Liver (tissue), 9 donors: ENCODE data around the gene ABCA13. TPM values are rescaled to one million over a fixed set of nuclear protein-coding genes. Genes with fewer than 3 reads are reported as not detected.

Source experiments
- DNase-seq: peaks from one replicate; pipeline ENCODE4 v3.0.0-alpha.2; 2017; ENCODE audit warnings: low spot score
- H3K27ac ChIP-seq, 2 donors: one replicate each; pipeline ENCODE4 v1.7.0; 2013; ENCODE audit warnings: inconsistent platforms in 2 of 2, low read length in 2 of 2, control low read depth in 1 of 2, low read depth in 1 of 2, mild to moderate bottlenecking in 1 of 2
- H3K27me3 ChIP-seq, 4 donors: one replicate each; pipeline versions ENCODE4 v1.6.1 to v1.7.0; 2013; ENCODE audit warnings: low read length in 3 of 4, inconsistent platforms in 1 of 4, mild to moderate bottlenecking in 1 of 4, moderate library complexity in 1 of 4; ENCODE audit not compliant: control insufficient read depth in 4 of 4, insufficient read depth in 4 of 4
- H3K36me3 ChIP-seq, 4 donors: one replicate each; pipeline versions ENCODE4 v1.6.1 to v1.7.0; 2013; ENCODE audit warnings: low read length in 3 of 4, mild to moderate bottlenecking in 3 of 4, low read depth in 1 of 4, moderate library complexity in 1 of 4; ENCODE audit not compliant: control insufficient read depth in 4 of 4, insufficient read depth in 3 of 4
- H3K4me1 ChIP-seq, 4 donors: one replicate each; pipeline versions ENCODE4 v1.6.1 to v1.7.0; 2013; ENCODE audit warnings: low read length in 3 of 4, mild to moderate bottlenecking in 3 of 4, moderate library complexity in 1 of 4; ENCODE audit not compliant: control insufficient read depth in 4 of 4, insufficient read depth in 4 of 4
- H3K4me3 ChIP-seq, 3 donors: one replicate each; pipeline versions ENCODE4 v1.6.1 to v1.7.0; 2013; ENCODE audit warnings: low read length in 3 of 3, control low read depth in 1 of 3, low read depth in 1 of 3, mild to moderate bottlenecking in 1 of 3
- H3K9ac ChIP-seq, 2 donors: one replicate each; pipeline ENCODE4 v1.7.0; 2013; ENCODE audit warnings: low read length in 2 of 2, mild to moderate bottlenecking in 2 of 2, moderate library complexity in 2 of 2, control low read depth in 1 of 2, low read depth in 1 of 2
- H3K9me3 ChIP-seq, 4 donors: one replicate each; pipeline versions ENCODE4 v1.6.1 to v1.7.0; 2013; ENCODE audit warnings: low read length in 3 of 4; ENCODE audit not compliant: control insufficient read depth in 4 of 4
- ATF3 ChIP-seq: IDR thresholded peaks from 2 replicates; pipeline ENCODE4 v1.6.1; 2016; ENCODE audit warnings: antibody characterized with exemption
- CTCF ChIP-seq: fragments of 150-350 bp; IDR thresholded peaks from 2 replicates; pipeline ENCODE4 v1.5.1; 2017; ENCODE audit warnings: improper control_type of control experiment, low read depth, low read length; ENCODE audit not compliant: missing input control
- EGR1 ChIP-seq, 2 donors: IDR thresholded peaks; 2 replicates each; pipeline ENCODE4 v1.6.1; 2016 to 2018; ENCODE audit warnings: antibody characterized with exemption in 2 of 2, low read depth in 2 of 2
- FOXA1 ChIP-seq: IDR thresholded peaks from 2 replicates; pipeline ENCODE4 v1.6.1; 2016; ENCODE audit warnings: antibody characterized with exemption
- FOXA2 ChIP-seq: IDR thresholded peaks from 2 replicates; pipeline ENCODE4 v1.6.1; 2016; ENCODE audit warnings: antibody characterized with exemption
- GABPA ChIP-seq, 2 donors: IDR thresholded peaks in 1 of 2; conservative IDR thresholded peaks in 1 of 2; 2 replicates each; pipeline ENCODE4 v1.6.1; 2016; ENCODE audit warnings: antibody characterized with exemption in 2 of 2, mild to moderate bottlenecking in 1 of 2, moderate library complexity in 1 of 2
- HNF4A ChIP-seq, 2 donors: conservative IDR thresholded peaks; 2 replicates each; pipeline ENCODE4 v1.6.1; 2016; ENCODE audit warnings: antibody characterized with exemption in 2 of 2, mild to moderate bottlenecking in 2 of 2
- HNF4G ChIP-seq: IDR thresholded peaks from 2 replicates; pipeline ENCODE4 v1.6.1; 2016; ENCODE audit warnings: antibody characterized with exemption
- JUND ChIP-seq, 2 donors: IDR thresholded peaks; 2 replicates each; pipeline ENCODE4 v1.6.1; 2016; ENCODE audit warnings: antibody characterized with exemption in 2 of 2
- MAX ChIP-seq: IDR thresholded peaks from 2 replicates; pipeline ENCODE4 v1.6.1; 2016; ENCODE audit warnings: antibody characterized with exemption
- NR2F2 ChIP-seq: IDR thresholded peaks from 2 replicates; pipeline ENCODE4 v1.6.1; 2016; ENCODE audit warnings: antibody characterized with exemption
- RAD21 ChIP-seq, 2 donors: IDR thresholded peaks; 2 replicates each; pipeline ENCODE4 v1.6.1; 2016; ENCODE audit warnings: antibody characterized with exemption in 2 of 2, mild to moderate bottlenecking in 2 of 2
- REST ChIP-seq: IDR thresholded peaks from 2 replicates; pipeline ENCODE4 v1.6.1; 2016; ENCODE audit warnings: antibody characterized with exemption, mild to moderate bottlenecking
- RXRA ChIP-seq, 2 donors: IDR thresholded peaks; 2 replicates each; pipeline ENCODE4 v1.6.1; 2017 to 2018; ENCODE audit warnings: antibody characterized with exemption in 2 of 2, mild to moderate bottlenecking in 1 of 2
- SP1 ChIP-seq: IDR thresholded peaks from 2 replicates; pipeline ENCODE4 v1.6.1; 2018; ENCODE audit warnings: antibody characterized with exemption, mild to moderate bottlenecking
- TAF1 ChIP-seq: conservative IDR thresholded peaks from 2 replicates; pipeline ENCODE4 v1.6.1; 2016; ENCODE audit warnings: antibody characterized with exemption, mild to moderate bottlenecking
- YY1 ChIP-seq: IDR thresholded peaks from 2 replicates; pipeline ENCODE4 v1.6.1; 2016; ENCODE audit warnings: antibody characterized with exemption, mild to moderate bottlenecking
- ZBTB33 ChIP-seq: IDR thresholded peaks from 2 replicates; pipeline ENCODE4 v1.6.1; 2016; ENCODE audit warnings: antibody characterized with exemption
- WGBS: extraction: QIAGEN DNeasy Blood & Tissue Kit; methylation state at CpG from one replicate; pipeline ENCODE4 v1.1.7; 2013; 5-methylcytosine and 5-hydroxymethylcytosine counted together
- polyA plus RNA-seq, 2 donors: library from polyadenylated mRNA; stranded (reverse) in 1 of 2; unstranded in 1 of 2; fragments of 200-250 nt in 1 of 2; fragments of >200 nt in 1 of 2; fragmentation: Nextera tagmentation in 1 of 2; extraction: Ambion mirVana in 1 of 2; gene quantifications; one replicate each; pipeline versions ENCODE4 v1.2.1 to v1.2.3, GENCODE V29; 2013 to 2015
- total RNA-seq, 2 donors: library from RNA; depleted of rRNA; stranded (reverse); fragments of >200 nt; gene quantifications; one replicate each; pipeline ENCODE4 v1.2.3, GENCODE V29; 2014
- donor health status: healthy.
- donor health status: healthy.
- donor health status: healthy.
- donor health status: healthy.
- donor health status: healthy.

Gene ABCA13
- total and polyA plus RNA-seq, 4 donors, result 0.22 to 1.0 (median 0.66) TPM

- Histone ChIP-seq H3K36me3 (no peaks in the 10 kb centered on the region), H3K27ac (no peak overlapping the region)
- DNase-seq, result no peak
Measured at GRCh38 chr7:48660306-48660870, 489.1 kb downstream of the ABCA13 start.

More at GRCh38 chr7:48660306-48660870, 489.1 kb downstream of the ABCA13 start:
- H3K4me3 ChIP-seq, result no peak overlapping the region
- no peaks in the 10 kb centered on the region for H3K9me3 ChIP-seq
- 66% methylated on average over 5 of the region's 5 CpGs for WGBS
- H3K27me3 ChIP-seq, result no peaks in the 10 kb centered on the region
- no peak overlapping the region for H3K9ac ChIP-seq
- no peaks in the 10 kb centered on the region for H3K4me1 ChIP-seq
- TF ChIP-seq HNF4A (conservative IDR thresholded peaks at IDR 0.05) (no peak), FOXA2 (no peak), FOXA1 (no peak), JUND (IDR thresholded peaks at IDR 0.05) (no peak), GABPA (IDR thresholded peaks at IDR 0.05 in 1 of 2, conservative IDR thresholded peaks at IDR 0.05 in 1 of 2) (no peak), ZBTB33 (no peak), REST (no peak), ATF3 (no peak), EGR1 (IDR thresholded peaks at IDR 0.05; ENCODE audit: low read depth in 2 of 2) (no peak), RAD21 (IDR thresholded peaks at IDR 0.05) (no peak), RXRA (IDR thresholded peaks at IDR 0.05) (no peak), SP1 (no peak), TAF1 (no peak), YY1 (no peak), CTCF (no peak), MAX (no peak), NR2F2 (no peak), HNF4G (no peak)
